ENCODE measurements around the gene CRTC3. TPM values are rescaled to one million over a fixed set of nuclear protein-coding genes. Genes with fewer than 3 reads are reported as not detected.

CRTC3 gene
- total and polyA plus RNA-seq, 2 of the 13 experiments (the other 11 are each of a cell fraction or from before 2014, with no cell fraction given), result 8.4 to 11.8 TPM

GRCh38 chr15:90539789-90540188 lies 10.1 kb downstream of the CRTC3 start:
- ATAC-seq (no peak), DNase-seq (ENCODE audit: low spot score) (no peak), FAIRE-seq (no peak)
- intact Hi-C loops (cut with micrococcal nuclease; ENCODE audit: unreplicated experiment), result no loop called here
- Histone ChIP-seq H2AFZ (ENCODE audit: low read length) (no peak overlapping the region), H3K4me3 (replicated peaks in 1 of 3; ENCODE audit: insufficient read depth in 1 of 3, low read depth in 2 of 3, low read length in 3 of 3) (no peak overlapping the region), H3K27me3 (ENCODE audit: control insufficient read depth in 1 of 2, insufficient read depth in 2 of 2, low read length in 2 of 2) (no peaks in the 10 kb centered on the region), H4K20me1 (ENCODE audit: insufficient read depth, low read length) (no peaks in the 10 kb centered on the region), H3K4me1 (ENCODE audit: insufficient read depth, low read length) (peaks cover 36% of the 10 kb centered on the region), H3K79me2 (ENCODE audit: insufficient read depth, low read length) (peaks cover 6% of the 10 kb centered on the region), H3K27ac (ENCODE audit: extremely low read length, insufficient read depth, low read length) (no peak overlapping the region), H3K4me2 (ENCODE audit: low read depth, low read length) (no peak overlapping the region), H3K9me3 (ENCODE audit: low read length) (no peaks in the 10 kb centered on the region), H3K9ac (ENCODE audit: insufficient read depth, low read depth, low read length) (no peak overlapping the region), H3K36me3 (replicated peaks in 1 of 2; ENCODE audit: control insufficient read depth in 1 of 2, insufficient read depth in 2 of 2, low read length in 2 of 2) (no peaks in the 10 kb centered on the region; a peak in 1 of 5 replicates)
- in situ Hi-C loops (cut with HindIII; ENCODE audit: extremely low pct_ligation_motif_present, low pct_unique_long_range_greater_than_20kb), result no loop called here
- 98% methylated on average over 10 of the region's 10 CpGs for WGBS (ENCODE audit: low lambda C conversion rate)
- ChIA-PET CTCF (ENCODE audit: low intra/inter-chr PET ratio, low total read pairs) (no interaction called here), POLR2A (interaction anchor here (1.0 to 1.1 kb wide), 2 partner anchors 9 to 19 kb away, joined by 3 to 4 read pairs; no protein-coding TSS in a partner anchor)
- BruUV-seq (replicated peaks), result no TSS peak
- TF ChIP-seq AKNA (CRISPR knock-in tag; IDR thresholded peaks at IDR 0.05; ENCODE audit: borderline replicate concordance), result no peak
- no peak for TF ChIP-seq SRSF4 (IDR thresholded peaks at IDR 0.05; ENCODE audit: low read depth, low read length, poor library complexity, severe bottlenecking)
- TF ChIP-seq KLF6 (CRISPR knock-in tag; IDR thresholded peaks at IDR 0.05), result no peak
- TF ChIP-seq ZIK1 (CRISPR knock-in tag; IDR thresholded peaks at IDR 0.05; ENCODE audit: borderline replicate concordance, low read depth), result no peak
- TF ChIP-seq SATB2 (CRISPR knock-in tag; IDR thresholded peaks at IDR 0.05), result no peak
- TF ChIP-seq CENPT (CRISPR knock-in tag; IDR thresholded peaks at IDR 0.05; ENCODE audit: low read depth), result no peak
- TF ChIP-seq KDM4B (CRISPR knock-in tag; IDR thresholded peaks at IDR 0.05), result no peak
- no peak for TF ChIP-seq ATF5 (CRISPR knock-in tag; IDR thresholded peaks at IDR 0.05; ENCODE audit: low read depth)
- no peak for TF ChIP-seq THAP7 (CRISPR knock-in tag; IDR thresholded peaks at IDR 0.05)
- no peak for TF ChIP-seq KLF16 (CRISPR knock-in tag; IDR thresholded peaks at IDR 0.05)
- TF ChIP-seq ZNF232 (CRISPR knock-in tag; IDR thresholded peaks at IDR 0.05; ENCODE audit: borderline replicate concordance), result no peak
- no peak for TF ChIP-seq ZNF441 (CRISPR knock-in tag; IDR thresholded peaks at IDR 0.05; ENCODE audit: borderline replicate concordance)
- no peak for TF ChIP-seq AFF4 (CRISPR knock-in tag; IDR thresholded peaks at IDR 0.05)
